GM18507 (cell line): Measurements from ENCODE around the gene ASTN1.

ENCODE experiments used
- DNase-seq: peaks from one replicate; pipeline ENCODE4 v3.0.0; 2011; ENCODE audit warnings: low read depth; ENCODE audit not compliant: insufficient read length; ENCODE audit errors: extremely low spot score
- FAIRE-seq: peaks from 2 replicates; lab custom pipeline; 2011; peaks lifted over from hg19 to GRCh38; lab: Jason Lieb, UNC

Gene ASTN1

GRCh38 chr1:176897350-176898236 is 266.9 kb downstream of the ASTN1 start:
- peak; percentile 63 for FAIRE-seq
- peak; percentile 25 for DNase-seq

DNA sequence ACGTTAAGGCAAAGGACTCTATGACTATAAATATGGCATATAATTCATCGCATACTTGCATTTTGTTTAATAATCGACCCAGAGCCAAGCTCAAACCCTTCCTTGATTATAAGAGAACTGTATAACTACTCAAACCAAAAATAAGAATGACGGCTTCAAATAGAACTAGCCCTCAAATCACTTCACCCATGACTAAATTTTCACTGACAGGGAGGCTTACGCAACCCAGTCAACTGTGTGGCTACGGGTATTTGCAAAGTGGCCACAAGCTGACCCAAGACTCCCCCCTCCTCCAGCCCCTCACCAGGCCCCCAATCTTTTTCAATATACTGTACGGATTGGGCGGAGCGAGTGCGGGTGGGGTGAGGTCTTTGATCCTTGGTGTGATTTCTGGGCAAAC is 268.3 kb downstream of the ASTN1 start:
- DNase-seq (no peak), FAIRE-seq (no peak)

DNA sequence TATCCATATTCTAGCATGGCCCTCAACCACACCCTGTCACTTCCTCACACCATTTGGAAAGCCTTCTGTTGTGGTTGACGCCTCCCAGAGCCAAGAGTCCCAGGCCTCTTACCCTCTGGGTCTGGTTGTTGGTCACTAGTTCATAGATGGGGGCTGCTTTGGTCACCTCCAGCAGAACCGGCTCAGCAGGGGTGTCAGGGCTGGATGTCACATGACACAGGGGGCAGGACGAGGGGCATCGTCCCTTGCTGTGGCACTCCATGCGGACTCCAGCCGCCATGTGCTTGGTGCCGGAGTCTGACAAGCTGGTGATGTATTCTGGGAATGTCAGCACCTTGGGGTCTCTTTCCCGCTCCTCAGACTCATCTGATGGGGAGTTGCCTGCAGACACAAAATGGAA is 270.1 kb downstream of the ASTN1 start:
- no peak for DNase-seq
- FAIRE-seq: no peak

DNA sequence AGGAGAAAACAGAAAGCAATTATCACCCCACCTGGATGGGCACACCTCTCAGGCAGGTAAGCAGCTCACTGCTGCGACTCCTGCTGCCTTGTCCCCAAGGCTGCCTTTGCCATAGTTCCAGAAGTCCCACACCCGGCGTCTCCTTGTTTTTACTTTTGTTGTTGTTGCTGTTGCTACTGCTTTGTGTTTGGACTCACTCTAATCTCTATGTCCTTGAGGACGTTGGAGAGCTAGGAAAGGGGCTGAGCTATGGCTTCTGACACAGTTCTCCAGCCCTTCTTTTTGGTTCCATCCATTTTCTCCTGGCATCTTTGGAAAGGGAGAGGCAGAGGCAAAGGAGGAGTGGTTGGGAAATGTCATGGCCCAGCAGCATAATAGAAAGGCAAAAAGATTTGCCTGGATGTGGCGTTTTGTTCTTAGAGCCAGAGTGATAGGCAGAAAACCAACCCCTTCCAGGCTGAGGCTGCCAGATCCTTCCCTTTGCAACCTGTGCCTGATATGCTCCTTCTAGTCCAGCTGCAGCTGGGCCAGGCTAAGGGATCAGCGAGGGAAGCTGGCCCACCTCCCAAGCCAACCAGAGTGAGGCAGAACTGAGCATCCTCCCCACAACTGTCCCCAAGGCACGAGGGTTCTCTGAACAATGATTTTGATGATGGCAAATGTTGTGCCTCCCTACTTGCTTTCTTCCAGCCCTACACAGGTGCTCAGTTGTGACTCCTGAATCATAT is 270.7 kb downstream of the ASTN1 start:
- DNase-seq: no peak
- no peak for FAIRE-seq

DNA sequence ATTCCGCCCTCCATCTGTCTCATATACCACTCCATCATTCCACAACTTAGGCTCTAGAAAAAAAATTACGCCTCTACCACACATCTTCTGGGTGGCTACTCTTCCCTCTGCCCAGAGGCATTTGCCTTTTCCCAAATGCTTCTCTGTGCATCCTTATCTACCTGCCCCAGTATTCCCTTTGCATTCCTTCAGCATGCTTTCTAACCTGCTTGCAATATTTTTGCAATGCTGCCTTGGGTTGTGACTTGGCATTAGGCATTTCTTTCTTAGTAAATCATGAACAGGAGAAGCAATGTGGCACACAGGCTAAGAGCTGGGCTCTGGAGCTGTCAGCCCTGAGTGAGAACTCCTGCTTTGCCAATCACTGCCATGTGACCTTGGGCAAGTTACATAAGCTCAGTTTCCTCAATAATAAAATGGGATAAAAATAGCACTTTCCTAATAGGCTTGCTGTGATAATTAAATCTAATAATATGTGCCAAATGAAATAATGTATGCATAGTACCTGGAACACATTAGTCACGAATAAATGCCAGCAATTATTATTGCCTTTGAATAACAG is 276.0 kb downstream of the ASTN1 start:
- no peak for DNase-seq
- no peak for FAIRE-seq

DNA sequence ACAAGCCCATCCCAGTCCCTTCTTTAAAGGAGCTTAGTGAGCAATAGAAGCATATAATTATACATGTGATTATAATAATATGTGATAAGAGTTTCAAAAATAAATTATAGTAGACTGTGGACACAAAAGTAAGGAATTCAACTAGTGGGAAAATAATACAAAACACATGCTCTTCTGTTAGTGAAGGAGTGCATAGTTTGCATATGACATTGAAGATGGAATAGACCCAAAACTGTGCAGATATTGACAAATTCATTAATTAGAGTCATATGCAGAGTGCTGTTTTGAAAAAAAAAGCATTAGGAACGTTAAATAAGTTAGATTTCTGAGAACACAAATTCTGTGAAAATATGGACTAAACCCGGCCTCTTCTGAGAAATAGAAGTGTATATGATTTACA is 278.8 kb downstream of the ASTN1 start:
- no peak for DNase-seq
- FAIRE-seq: no peak

GRCh38 chr1:176885341-176885740 is 279.2 kb downstream of the ASTN1 start:
- FAIRE-seq: no peak
- no peak for DNase-seq

DNA sequence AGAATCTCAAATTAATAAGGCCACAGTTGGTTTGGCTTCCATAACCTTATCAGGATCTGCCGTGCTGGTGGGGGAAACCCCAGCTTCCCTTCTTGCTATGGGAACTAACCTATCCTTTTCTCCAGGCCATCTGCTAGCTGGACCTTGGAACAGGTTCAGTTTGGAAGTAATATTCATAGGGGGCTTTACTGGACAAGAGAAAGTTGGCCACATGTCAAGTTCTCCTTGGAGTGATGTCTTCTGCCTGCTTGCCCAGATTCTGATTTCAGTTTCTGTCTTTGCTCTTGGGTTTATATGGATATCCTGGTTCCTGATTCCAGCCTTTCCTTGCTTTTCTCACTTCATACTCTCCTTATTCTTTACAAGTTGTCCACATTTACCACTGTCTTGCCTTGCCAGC is 279.6 kb downstream of the ASTN1 start:
- no peak for DNase-seq
- no peak for FAIRE-seq

- DNase-seq: no peak
- no peak for FAIRE-seq
Measured at GRCh38 chr1:176884286-176884685, 280.2 kb downstream of the ASTN1 start.

- FAIRE-seq (peak; percentile 26), DNase-seq (no peak)
Measured at GRCh38 chr1:176880955-176881595, 283.4 kb downstream of the ASTN1 start.

DNA sequence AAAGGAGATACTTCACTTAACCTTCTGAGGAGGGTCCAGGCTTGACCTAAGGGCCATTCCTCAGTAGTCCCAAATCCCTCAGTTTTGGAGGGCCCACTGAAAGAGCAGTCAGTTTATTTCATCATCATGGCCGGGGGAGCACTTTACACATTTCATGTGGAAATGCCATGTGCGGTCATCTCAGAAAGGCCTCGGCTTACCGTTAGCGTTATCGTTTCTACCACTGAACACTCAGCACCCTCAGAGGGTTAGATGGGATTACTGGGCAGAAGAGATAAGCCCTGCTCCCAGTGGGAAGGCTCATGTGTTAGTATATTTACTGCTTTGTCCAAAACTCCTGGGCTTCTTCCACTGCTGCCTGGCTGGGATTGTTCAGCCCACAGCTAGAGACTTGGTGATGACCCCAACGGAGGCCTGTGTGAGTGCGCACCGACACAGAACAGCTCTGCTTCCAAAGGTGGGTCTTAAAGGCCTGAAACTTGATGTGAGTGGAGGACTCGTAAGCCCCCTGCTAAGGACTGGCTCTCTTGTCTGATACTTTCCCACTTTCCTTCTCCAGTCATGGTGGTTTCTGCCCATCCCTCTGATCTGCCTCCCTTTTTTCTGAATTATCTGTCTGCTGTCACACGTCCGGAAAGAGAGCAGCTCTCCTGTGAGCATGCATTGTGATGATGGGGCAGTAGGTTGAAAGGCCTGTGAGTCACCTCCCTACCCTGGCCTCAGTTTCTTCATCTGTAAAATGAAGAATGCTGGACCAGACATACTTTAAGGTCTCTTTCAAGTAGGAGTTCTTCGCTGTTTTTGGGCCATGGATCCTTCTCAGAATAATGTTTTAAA is 284.5 kb downstream of the ASTN1 start:
- DNase-seq: no peak
- no peak for FAIRE-seq

- DNase-seq (no peak), FAIRE-seq (no peak)
Measured at GRCh38 chr1:176878750-176879536, 285.6 kb downstream of the ASTN1 start.

GRCh38 chr1:176877557-176877956 is 287.0 kb downstream of the ASTN1 start:
- FAIRE-seq: no peak
- no peak for DNase-seq

GRCh38 chr1:176876966-176877515 is 287.5 kb downstream of the ASTN1 start:
- FAIRE-seq: no peak
- no peak for DNase-seq

DNA sequence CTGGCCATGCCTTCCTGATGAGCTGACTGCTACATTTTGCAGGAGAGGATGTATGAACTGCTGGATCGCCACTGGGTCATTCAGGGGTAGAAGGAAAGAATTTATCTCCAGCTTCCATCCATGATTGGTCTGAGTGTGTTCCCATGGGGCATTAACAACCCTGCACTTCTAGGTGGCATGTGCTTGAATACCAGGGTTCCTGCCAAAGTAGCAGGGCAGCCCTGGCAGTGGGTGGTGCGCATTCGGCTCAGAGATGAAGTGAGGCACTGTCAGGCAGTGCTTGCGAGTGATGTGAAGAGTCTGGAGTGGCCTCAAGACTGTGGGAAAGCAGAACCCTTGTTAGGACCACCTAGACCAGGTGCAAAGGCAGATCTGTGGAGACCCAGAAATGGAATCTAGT is 294.9 kb downstream of the ASTN1 start:
- FAIRE-seq: no peak

GRCh38 chr1:176866011-176866714 is 298.3 kb downstream of the ASTN1 start:
- no peak for FAIRE-seq
- no peak for DNase-seq

More for the DNA sequence above, 294.9 kb downstream of the ASTN1 start:
- no peak for DNase-seq

DNA sequence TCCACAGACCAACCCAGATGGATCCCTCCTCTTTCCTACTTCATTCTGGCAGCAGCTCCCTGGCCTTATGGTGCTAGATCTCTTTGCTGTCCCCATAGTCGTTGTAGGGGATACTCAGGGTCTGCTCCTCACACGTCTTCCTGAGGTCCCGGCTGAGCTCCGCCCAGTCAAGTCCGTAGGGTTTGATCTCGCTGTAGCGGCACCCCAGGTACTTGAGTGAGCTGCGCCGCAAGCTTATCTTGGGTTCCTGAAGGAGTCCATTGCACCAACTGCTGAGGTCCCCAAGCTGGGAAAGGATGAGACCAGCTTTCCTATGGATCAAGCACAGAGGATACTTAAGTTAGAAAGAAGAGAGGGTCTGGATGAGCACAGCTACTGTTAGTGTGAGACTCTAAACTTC is 300.3 kb downstream of the ASTN1 start:
- FAIRE-seq: no peak
- no peak for DNase-seq

DNA sequence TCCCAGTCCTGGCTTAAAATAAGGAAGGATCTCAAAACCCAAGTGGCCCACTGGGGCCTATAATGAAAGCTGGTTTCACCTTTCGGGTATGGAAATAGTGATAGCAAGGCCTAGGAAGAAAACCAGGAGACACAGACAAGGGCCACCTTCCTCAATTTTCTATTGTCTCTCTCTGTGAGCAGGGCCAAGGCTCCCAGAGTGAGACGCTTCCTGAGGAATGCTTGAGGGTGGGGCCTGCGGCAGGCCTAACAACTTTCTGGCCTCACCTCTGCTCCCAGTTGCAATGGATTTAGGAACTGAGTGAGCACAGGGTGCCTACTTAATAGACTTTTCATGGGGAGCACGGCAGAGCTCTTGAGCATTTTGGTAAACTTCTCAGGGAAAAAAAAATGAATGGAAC is 300.9 kb downstream of the ASTN1 start:
- DNase-seq (no peak), FAIRE-seq (no peak)
